ENCODE data around the gene RAD9B. TPM values are rescaled to one million over a fixed set of nuclear protein-coding genes. Genes with fewer than 3 reads are reported as not detected.

RAD9B gene
- polyA plus RNA-seq, 2 of the 4 experiments (the other 2 are of a cell fraction): 0.18 to 0.66 TPM

DNA sequence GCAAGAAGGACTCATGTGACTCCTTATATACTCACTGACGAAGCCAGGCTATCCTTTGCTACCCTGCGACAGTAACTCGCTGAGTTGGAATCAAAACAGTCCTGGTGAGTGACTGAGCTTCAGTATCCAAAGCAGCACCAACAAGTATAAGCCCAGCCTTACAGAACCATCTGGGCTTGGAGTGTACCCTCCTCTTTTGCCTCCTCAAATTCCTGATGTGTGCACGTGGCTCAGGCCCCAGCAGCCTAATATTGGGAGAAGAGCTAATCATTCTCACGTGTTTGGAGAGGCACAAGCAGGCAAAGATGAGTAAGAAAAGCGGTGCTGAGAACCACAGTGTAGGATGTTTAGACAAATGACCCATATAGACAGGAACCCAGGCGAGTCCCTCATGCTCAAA lies 46.5 kb downstream of the RAD9B start:
- peaks cover 24% of the 10 kb centered on the region for H3K4me1 ChIP-seq
- ATAC-seq (no peak), DNase-seq (ENCODE audit: low read depth in 1 of 2, low spot score in 1 of 2) (no peak), FAIRE-seq (no peak)
- H3K4me2 ChIP-seq: no peak overlapping the region
- no peak overlapping the region for H3K4me3 ChIP-seq
- TF ChIP-seq JUNB (IDR thresholded peaks at IDR 0.05): no peak
- TF ChIP-seq HOXB5 (CRISPR knock-in tag; IDR thresholded peaks at IDR 0.05): no peak
- ChIA-PET CTCF (interaction anchor here (1.0 to 10.7 kb wide), 6 partner anchors 9 to 52 kb away, joined by 3 to 138 read pairs (median 5); no protein-coding TSS in a partner anchor), POLR2A (no interaction called here)
- 90% methylated on average over 7 of the region's 7 CpGs for WGBS (ENCODE audit: missing lambda C conversion rate)
- no peaks in the 10 kb centered on the region for H3K9me3 ChIP-seq
- H3K27ac ChIP-seq: no peak overlapping the region

GRCh38 chr12:110549716-110550115 lies 47.6 kb downstream of the RAD9B start:
- 88% methylated on average over 2 of the region's 2 CpGs for WGBS (ENCODE audit: missing lambda C conversion rate)
- ATAC-seq: no peak
- Histone ChIP-seq H3K4me2 (no peak overlapping the region), H3K9me3 (no peaks in the 10 kb centered on the region), H3K4me3 (no peak overlapping the region), H3K27ac (no peak overlapping the region), H3K4me1 (peaks cover 24% of the 10 kb centered on the region)
- DNase-seq (ENCODE audit: low read depth in 1 of 2, low spot score in 1 of 2): no peak
- POLR2A ChIA-PET: no interaction called here
- FAIRE-seq: no peak
- CTCF ChIA-PET: interaction anchor here (0.6 to 10.7 kb wide), 10 partner anchors 10 to 834 kb away, joined by 3 to 138 read pairs (median 5); partner anchors contain the start of gene ARPC3
- no peak for TF ChIP-seq MAZ (IDR thresholded peaks at IDR 0.05; ENCODE audit: borderline replicate concordance, low read depth, low read length)
- TF ChIP-seq NFE2L2 (conservative IDR thresholded peaks at IDR 0.05; ENCODE audit: low read length): no peak
- TF ChIP-seq, protein P1, sequence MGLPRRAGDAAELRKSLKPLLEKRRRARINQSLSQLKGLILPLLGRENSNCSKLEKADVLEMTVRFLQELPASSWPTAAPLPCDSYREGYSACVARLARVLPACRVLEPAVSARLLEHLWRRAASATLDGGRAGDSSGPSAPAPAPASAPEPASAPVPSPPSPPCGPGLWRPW (IDR thresholded peaks at IDR 0.05): no peak
- TF ChIP-seq KDM5A (IDR thresholded peaks at IDR 0.05): no peak
- TF ChIP-seq ZC3H11A (IDR thresholded peaks at IDR 0.05): no peak
- no peak for TF ChIP-seq FOSB (CRISPR knock-in tag; IDR thresholded peaks at IDR 0.05)
- TF ChIP-seq NPAS2 (CRISPR knock-in tag; IDR thresholded peaks at IDR 0.05; ENCODE audit: borderline replicate concordance): no peak
- TF ChIP-seq CBX2 (IDR thresholded peaks at IDR 0.05; ENCODE audit: borderline replicate concordance, low read depth): no peak
- TF ChIP-seq ZNF302 (CRISPR knock-in tag; IDR thresholded peaks at IDR 0.05): no peak
- TF ChIP-seq USF2 (IDR thresholded peaks at IDR 0.05): no peak

- ATAC-seq: no peak
- POLR2A ChIA-PET: no interaction called here
- CTCF ChIA-PET: interaction anchor here (0.6 to 10.7 kb wide), 16 partner anchors 10 to 117 kb away, joined by 3 to 138 read pairs (median 4); partner anchors contain the start of gene FAM216A
- TF ChIP-seq USF2 (IDR thresholded peaks at IDR 0.05) (no peak), CBX2 (IDR thresholded peaks at IDR 0.05; ENCODE audit: borderline replicate concordance, low read depth) (no peak), TFCP2L1 (CRISPR knock-in tag; IDR thresholded peaks at IDR 0.05) (no peak), KDM5A (IDR thresholded peaks at IDR 0.05) (no peak), CBX8 (IDR thresholded peaks at IDR 0.05) (no peak), FOSL2 (IDR thresholded peaks at IDR 0.05) (no peak), FOSL2 (CRISPR knock-in tag; IDR thresholded peaks at IDR 0.05) (no peak), FOXS1 (CRISPR knock-in tag; IDR thresholded peaks at IDR 0.05) (no peak), RNF2 (IDR thresholded peaks at IDR 0.05; ENCODE audit: borderline replicate concordance, low read depth) (no peak), MYC (IDR thresholded peaks at IDR 0.05; ENCODE audit: borderline replicate concordance, low read length) (no peak), SREBF2 (IDR thresholded peaks at IDR 0.05) (no peak), NPAS2 (CRISPR knock-in tag; IDR thresholded peaks at IDR 0.05; ENCODE audit: borderline replicate concordance) (no peak)
- TF ChIP-seq, protein P2, sequence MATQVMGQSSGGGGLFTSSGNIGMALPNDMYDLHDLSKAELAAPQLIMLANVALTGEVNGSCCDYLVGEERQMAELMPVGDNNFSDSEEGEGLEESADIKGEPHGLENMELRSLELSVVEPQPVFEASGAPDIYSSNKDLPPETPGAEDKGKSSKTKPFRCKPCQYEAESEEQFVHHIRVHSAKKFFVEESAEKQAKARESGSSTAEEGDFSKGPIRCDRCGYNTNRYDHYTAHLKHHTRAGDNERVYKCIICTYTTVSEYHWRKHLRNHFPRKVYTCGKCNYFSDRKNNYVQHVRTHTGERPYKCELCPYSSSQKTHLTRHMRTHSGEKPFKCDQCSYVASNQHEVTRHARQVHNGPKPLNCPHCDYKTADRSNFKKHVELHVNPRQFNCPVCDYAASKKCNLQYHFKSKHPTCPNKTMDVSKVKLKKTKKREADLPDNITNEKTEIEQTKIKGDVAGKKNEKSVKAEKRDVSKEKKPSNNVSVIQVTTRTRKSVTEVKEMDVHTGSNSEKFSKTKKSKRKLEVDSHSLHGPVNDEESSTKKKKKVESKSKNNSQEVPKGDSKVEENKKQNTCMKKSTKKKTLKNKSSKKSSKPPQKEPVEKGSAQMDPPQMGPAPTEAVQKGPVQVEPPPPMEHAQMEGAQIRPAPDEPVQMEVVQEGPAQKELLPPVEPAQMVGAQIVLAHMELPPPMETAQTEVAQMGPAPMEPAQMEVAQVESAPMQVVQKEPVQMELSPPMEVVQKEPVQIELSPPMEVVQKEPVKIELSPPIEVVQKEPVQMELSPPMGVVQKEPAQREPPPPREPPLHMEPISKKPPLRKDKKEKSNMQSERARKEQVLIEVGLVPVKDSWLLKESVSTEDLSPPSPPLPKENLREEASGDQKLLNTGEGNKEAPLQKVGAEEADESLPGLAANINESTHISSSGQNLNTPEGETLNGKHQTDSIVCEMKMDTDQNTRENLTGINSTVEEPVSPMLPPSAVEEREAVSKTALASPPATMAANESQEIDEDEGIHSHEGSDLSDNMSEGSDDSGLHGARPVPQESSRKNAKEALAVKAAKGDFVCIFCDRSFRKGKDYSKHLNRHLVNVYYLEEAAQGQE (IDR thresholded peaks at IDR 0.05): no peak
- TF ChIP-seq, protein P3, sequence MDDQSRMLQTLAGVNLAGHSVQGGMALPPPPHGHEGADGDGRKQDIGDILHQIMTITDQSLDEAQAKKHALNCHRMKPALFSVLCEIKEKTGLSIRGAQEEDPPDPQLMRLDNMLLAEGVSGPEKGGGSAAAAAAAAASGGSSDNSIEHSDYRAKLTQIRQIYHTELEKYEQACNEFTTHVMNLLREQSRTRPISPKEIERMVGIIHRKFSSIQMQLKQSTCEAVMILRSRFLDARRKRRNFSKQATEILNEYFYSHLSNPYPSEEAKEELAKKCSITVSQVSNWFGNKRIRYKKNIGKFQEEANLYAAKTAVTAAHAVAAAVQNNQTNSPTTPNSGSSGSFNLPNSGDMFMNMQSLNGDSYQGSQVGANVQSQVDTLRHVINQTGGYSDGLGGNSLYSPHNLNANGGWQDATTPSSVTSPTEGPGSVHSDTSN (IDR thresholded peaks at IDR 0.05): no peak
- H3K4me1 ChIP-seq: peaks cover 24% of the 10 kb centered on the region
- WGBS (ENCODE audit: missing lambda C conversion rate): 91% methylated on average over 4 of the region's 4 CpGs
- no peak overlapping the region for H3K4me3 ChIP-seq
- no peaks in the 10 kb centered on the region for H3K9me3 ChIP-seq
- no peak for DNase-seq (ENCODE audit: low read depth in 1 of 2, low spot score in 1 of 2)
- H3K4me2 ChIP-seq: no peak overlapping the region
- FAIRE-seq: no peak
- no peak overlapping the region for H3K27ac ChIP-seq
These were observed 48.9 kb downstream of the RAD9B start for GRCh38 chr12:110550981-110551380.
